WI38 (cell line): ENCODE results near the gene CDRT4.

ENCODE experiments used
- H3K4me3 ChIP-seq: 2 replicates; pipeline ENCODE4 v1.5.1; 2011; ENCODE audit warnings: low read depth, mild to moderate bottlenecking, control low read depth, low read length
- CTCF ChIP-seq: IDR thresholded peaks from 2 replicates; pipeline ENCODE4 v1.5.1; 2012; ENCODE audit warnings: low read depth, mild to moderate bottlenecking, control low read depth, low read length

CDRT4 gene

GRCh38 chr17:15404106-15405057 is 63.0 kb downstream of the CDRT4 start:
- TF ChIP-seq CTCF = no peak
- H3K4me3 ChIP-seq = no peak overlapping the region

GRCh38 chr17:15403276-15403939 is 64.0 kb downstream of the CDRT4 start:
- H3K4me3 ChIP-seq = no peak overlapping the region
- no peak for TF ChIP-seq CTCF

GRCh38 chr17:15399443-15399842 is 68.0 kb downstream of the CDRT4 start:
- TF ChIP-seq CTCF = no peak
- H3K4me3 ChIP-seq = no peak overlapping the region

GRCh38 chr17:15398736-15399331 is 68.6 kb downstream of the CDRT4 start:
- no peak for TF ChIP-seq CTCF
- H3K4me3 ChIP-seq = no peak overlapping the region

- no peak for TF ChIP-seq CTCF
- H3K4me3 ChIP-seq = no peak overlapping the region
These were observed 69.1 kb downstream of the CDRT4 start for GRCh38 chr17:15398291-15398690.

GRCh38 chr17:15397620-15398019 is 69.8 kb downstream of the CDRT4 start:
- TF ChIP-seq CTCF = no peak
- H3K4me3 ChIP-seq = no peak overlapping the region
